ENCODE measurements around the gene SWT1. TPM values are rescaled to one million over a fixed set of nuclear protein-coding genes. Genes with fewer than 3 reads are reported as not detected.

The SWT1 gene
- total and polyA plus RNA-seq, 9 of the 15 experiments (the other 6 are each of a cell fraction or from before 2014, with no cell fraction given), result 1.5 to 3.4 (median 2.3) TPM

GRCh38 chr1:185263780-185264179 is 106.8 kb downstream of the SWT1 start:
- Histone ChIP-seq H2AFZ (ENCODE audit: low read depth, low read length) (peak overlapping the region; percentile 70), H3K9me3 (replicated peaks; ENCODE audit: control insufficient read depth, insufficient read depth, low read depth, low read length) (peaks cover 5% of the 10 kb centered on the region; the same call in 1 of the 2 replicates), H3K27me3 (ENCODE audit: control insufficient read depth in 2 of 2, insufficient read depth in 2 of 2, low read length in 2 of 2) (no peaks in the 10 kb centered on the region), H3K9me1 (ENCODE audit: control insufficient read depth, insufficient read depth, low read length) (no peaks in the 10 kb centered on the region), H3K27ac (ENCODE audit: extremely low read depth, low read depth, low read length) (peak overlapping the region; percentile 48; the same call in 2 of the 3 replicates), H4K20me1 (replicated peaks; ENCODE audit: control insufficient read depth, insufficient read depth, low read length) (no peaks in the 10 kb centered on the region), H3K36me3 (ENCODE audit: control insufficient read depth, insufficient read depth, low read length) (no peaks in the 10 kb centered on the region), H3K4me1 (replicated peaks in 1 of 2; ENCODE audit: control insufficient read depth in 2 of 2, insufficient read depth in 2 of 2, low read length in 2 of 2) (peaks cover 2 to 32% of the 10 kb centered on the region in 2 experiments; a peak in 4 of 5 replicates), H3K79me2 (ENCODE audit: control insufficient read depth, insufficient read depth, low read length) (no peaks in the 10 kb centered on the region), H3K9ac (ENCODE audit: insufficient read depth in 1 of 2, low read depth in 2 of 2, low read length in 2 of 2) (peak overlapping the region in 1 of 2 experiments; percentile 29; a peak in 1 of 4 replicates), H3K4me3 (no peak overlapping the region), H3K4me2 (ENCODE audit: insufficient read depth, low read length) (peak overlapping the region; percentile 49; the same call in 1 of the 2 replicates)
- CTCF ChIA-PET (ENCODE audit: low intra/inter-chr PET ratio), result no interaction called here
- intact Hi-C loops (cut with micrococcal nuclease), result no loop called here
- ATAC-seq, result peak; percentile 68
- FAIRE-seq, result peak; percentile 65
- in situ Hi-C loops (cut with MboI), result no loop called here
- no TSS peak for BruUV-seq (replicated peaks)
- DNase-seq (ENCODE audit: extremely low read depth in 1 of 4, low spot score in 3 of 4), result peak in 2 of 4 experiments; percentile 35 to 55
- 0% methylated on average over 1 of the region's 1 CpG for WGBS (ENCODE audit: insufficient coverage, low coverage, missing lambda C conversion rate)
- POLR2A ChIA-PET, result interaction anchor here (0.9 to 1.6 kb wide), 3 partner anchors 14 to 24 kb away, joined by 3 to 6 read pairs (median 4); no protein-coding TSS in a partner anchor
- no peak for TF ChIP-seq CGGBP1 (CRISPR knock-in tag; IDR thresholded peaks at IDR 0.05)
- TF ChIP-seq ARHGAP35 (IDR thresholded peaks at IDR 0.05; ENCODE audit: partially characterized antibody), result no peak
- TF ChIP-seq ETV1 (tag; conservative IDR thresholded peaks at IDR 0.05; ENCODE audit: low read depth), result no peak
- TF ChIP-seq ZNF668 (CRISPR knock-in tag; IDR thresholded peaks at IDR 0.05), result no peak
- TF ChIP-seq ZNF280A (IDR thresholded peaks at IDR 0.05; ENCODE audit: low read depth, partially characterized antibody), result no peak
- no peak for TF ChIP-seq ZNF507 (tag; conservative IDR thresholded peaks at IDR 0.05)
- TF ChIP-seq MLLT1 (IDR thresholded peaks at IDR 0.05), result no peak
- TF ChIP-seq LEF1 (IDR thresholded peaks at IDR 0.05), result no peak
- no peak for TF ChIP-seq ATF6 (CRISPR knock-in tag; IDR thresholded peaks at IDR 0.05)
- TF ChIP-seq SOX6 (IDR thresholded peaks at IDR 0.05), result no peak; the same call in 1 of the 2 replicates
- TF ChIP-seq EHMT2 (IDR thresholded peaks at IDR 0.05), result no peak
- TF ChIP-seq LCOR (CRISPR knock-in tag; IDR thresholded peaks at IDR 0.05), result no peak
- no peak for TF ChIP-seq NEUROD1 (IDR thresholded peaks at IDR 0.05; ENCODE audit: borderline replicate concordance, low read depth, low read length, partially characterized antibody)
- no peak for TF ChIP-seq MTA2 (IDR thresholded peaks at IDR 0.05; ENCODE audit: low read depth)
